ENCODE measurements around the gene ATIC. TPM values are rescaled to one million over a fixed set of nuclear protein-coding genes. Genes with fewer than 3 reads are reported as not detected.

The ATIC gene
- total RNA-seq (2022) (216 and 297 TPM in 2 replicates), Bru-seq, nascent RNA (percentile 88 among the genes with signal in this experiment), BruChase-seq, experiment 1, labeled RNA remaining after a 6-hour chase (percentile 85 among the genes with signal in this experiment), BruChase-seq, experiment 2, labeled RNA remaining after a 2-hour chase (percentile 79 among the genes with signal in this experiment)
- long read RNA-seq, transcript ATIC-205 (15 exons, 2,275 nt) = minor isoform, 25 of 367 reads
- long read RNA-seq, transcript ATIC-201 (16 exons, 2,213 nt) = major isoform, 292 of 367 reads
- long read RNA-seq, transcript ATIC-207 (16 exons, 2,187 nt) = minor isoform, 6 of 367 reads
- long read RNA-seq, partial matches to known transcripts = 22 of 367 reads
- long read RNA-seq, other reads (novel, unspliced or antisense) = 21 of 367 reads

DNA sequence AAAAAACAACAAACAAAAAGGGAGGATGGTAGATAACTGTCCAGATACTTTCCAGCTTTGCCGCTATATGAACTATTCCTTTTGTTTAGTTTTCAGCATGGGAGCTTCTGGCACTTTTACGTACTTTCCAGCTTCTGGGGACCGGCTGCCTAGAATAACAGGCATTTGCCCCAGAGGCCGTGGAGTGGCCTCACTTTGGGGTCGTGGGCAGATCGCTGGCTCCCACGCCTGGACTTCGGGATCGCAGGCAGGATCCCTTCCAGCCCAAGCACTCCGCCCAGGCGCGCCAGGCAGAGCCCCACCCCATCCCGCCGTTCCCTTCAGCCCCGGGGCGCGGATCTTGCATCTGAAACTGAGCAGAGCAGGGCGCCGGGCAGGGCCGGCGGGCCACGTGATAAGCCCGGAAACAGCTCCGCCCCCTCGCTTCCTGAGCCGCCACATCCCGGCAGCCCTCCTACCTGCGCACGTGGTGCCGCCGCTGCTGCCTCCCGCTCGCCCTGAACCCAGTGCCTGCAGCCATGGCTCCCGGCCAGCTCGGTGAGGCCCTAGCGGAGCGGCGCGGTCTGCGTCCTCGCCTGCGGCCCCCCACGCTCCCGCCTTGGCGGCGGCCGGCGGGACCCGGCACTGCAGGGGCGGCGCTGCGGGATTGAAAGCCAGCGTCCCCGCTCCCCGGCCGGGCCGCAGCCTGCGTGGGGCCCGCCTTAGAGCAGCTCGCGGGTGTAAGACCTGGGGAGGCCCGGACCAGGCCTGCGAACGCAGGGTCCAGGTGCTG, at the start of gene ATIC:
Gene ATIC (plus strand): TSS at position 435 of the 772 bp plus-strand sequence. CDS start 84 bp downstream, at position 519.
- Mint-ChIP-seq H3K9me3 (ENCODE audit: unreplicated experiment) (no peaks in the 10 kb centered on the region), H3K27ac (ENCODE audit: low read depth, unreplicated experiment) (peak within 1 kb of the TSS; percentile 88), H3K27me3 (ENCODE audit: insufficient read depth, unreplicated experiment) (no peaks in the 10 kb centered on the region), H3K36me3 (ENCODE audit: insufficient read depth, unreplicated experiment) (peaks cover 25% of the 10 kb centered on the region), H3K4me1 (ENCODE audit: insufficient read depth, unreplicated experiment) (peaks cover 13% of the 10 kb centered on the region), H3K4me3 (ENCODE audit: unreplicated experiment) (peak within 1 kb of the TSS; percentile 83)
- ChIA-PET POLR2A (interaction anchor here (0.5 to 2.3 kb wide), 22 partner anchors 8 to 1167 kb away, joined by 3 to 12 read pairs (median 3); no protein-coding TSS in a partner anchor), CTCF (interaction anchor here (0.6 to 1.2 kb wide), 7 partner anchors 13 to 620 kb away, joined by 3 to 4 read pairs (median 3); no protein-coding TSS in a partner anchor)
- BruUV-seq (replicated peaks) = no TSS peak
- TF ChIP-seq, protein P1, sequence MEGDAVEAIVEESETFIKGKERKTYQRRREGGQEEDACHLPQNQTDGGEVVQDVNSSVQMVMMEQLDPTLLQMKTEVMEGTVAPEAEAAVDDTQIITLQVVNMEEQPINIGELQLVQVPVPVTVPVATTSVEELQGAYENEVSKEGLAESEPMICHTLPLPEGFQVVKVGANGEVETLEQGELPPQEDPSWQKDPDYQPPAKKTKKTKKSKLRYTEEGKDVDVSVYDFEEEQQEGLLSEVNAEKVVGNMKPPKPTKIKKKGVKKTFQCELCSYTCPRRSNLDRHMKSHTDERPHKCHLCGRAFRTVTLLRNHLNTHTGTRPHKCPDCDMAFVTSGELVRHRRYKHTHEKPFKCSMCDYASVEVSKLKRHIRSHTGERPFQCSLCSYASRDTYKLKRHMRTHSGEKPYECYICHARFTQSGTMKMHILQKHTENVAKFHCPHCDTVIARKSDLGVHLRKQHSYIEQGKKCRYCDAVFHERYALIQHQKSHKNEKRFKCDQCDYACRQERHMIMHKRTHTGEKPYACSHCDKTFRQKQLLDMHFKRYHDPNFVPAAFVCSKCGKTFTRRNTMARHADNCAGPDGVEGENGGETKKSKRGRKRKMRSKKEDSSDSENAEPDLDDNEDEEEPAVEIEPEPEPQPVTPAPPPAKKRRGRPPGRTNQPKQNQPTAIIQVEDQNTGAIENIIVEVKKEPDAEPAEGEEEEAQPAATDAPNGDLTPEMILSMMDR (IDR thresholded peaks at IDR 0.05; ENCODE audit: unreplicated experiment) = no peak
- peak; percentile 97 for DNase-seq (ENCODE audit: unreplicated experiment)
- intact Hi-C loops (cut with micrococcal nuclease) = loop anchor here (5.0 kb wide), 2 partner anchors 40 to 350 kb away; no protein-coding TSS in a partner anchor

DNA sequence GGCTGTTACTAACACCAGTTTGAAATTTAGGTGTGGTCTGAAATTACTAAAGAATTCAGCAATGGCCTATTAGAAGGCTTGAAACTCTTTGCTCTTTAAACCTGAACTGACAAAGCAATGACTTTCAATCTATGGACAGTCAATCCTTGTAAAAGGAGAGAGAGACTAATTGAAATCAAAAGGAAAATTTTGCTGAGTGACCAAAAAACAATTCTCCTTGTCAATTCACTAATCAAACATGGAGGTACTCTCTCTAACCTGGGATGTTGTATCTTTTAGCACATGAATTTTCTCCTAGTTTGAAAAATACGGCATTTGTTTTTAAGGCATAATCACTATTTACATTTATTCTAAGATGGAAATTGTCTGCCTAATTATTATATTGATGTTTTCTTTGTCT, 49.6 kb upstream of the ATIC start:
- H3K27ac Mint-ChIP-seq (ENCODE audit: low read depth, unreplicated experiment) = no peak overlapping the region
- H3K27me3 Mint-ChIP-seq (ENCODE audit: insufficient read depth, unreplicated experiment) = no peaks in the 10 kb centered on the region
- TF ChIP-seq, protein P1 (IDR thresholded peaks at IDR 0.05; ENCODE audit: unreplicated experiment) = no peak
- H3K4me1 Mint-ChIP-seq (ENCODE audit: insufficient read depth, unreplicated experiment) = no peaks in the 10 kb centered on the region
- no peak overlapping the region for H3K4me3 Mint-ChIP-seq (ENCODE audit: unreplicated experiment)
- BruUV-seq (replicated peaks) = no TSS peak
- intact Hi-C loops (cut with micrococcal nuclease) = loop anchor here (10.0 kb wide), 1 partner anchor 1458 kb away; no protein-coding TSS in a partner anchor
- no peak for DNase-seq (ENCODE audit: unreplicated experiment)
- CTCF ChIA-PET = interaction anchor here (0.6 kb wide), 1 partner anchor 184 kb away, joined by 3 read pairs; no protein-coding TSS in a partner anchor
- POLR2A ChIA-PET = no interaction called here
- no peaks in the 10 kb centered on the region for H3K9me3 Mint-ChIP-seq (ENCODE audit: unreplicated experiment)
- no peaks in the 10 kb centered on the region for H3K36me3 Mint-ChIP-seq (ENCODE audit: insufficient read depth, unreplicated experiment)

- no peak overlapping the region for H3K4me3 Mint-ChIP-seq (ENCODE audit: unreplicated experiment)
- intact Hi-C loops (cut with micrococcal nuclease) = loop anchor here (10.0 kb wide), 1 partner anchor 1458 kb away; no protein-coding TSS in a partner anchor
- no peak for DNase-seq (ENCODE audit: unreplicated experiment)
- CTCF ChIA-PET = interaction anchor here (0.6 kb wide), 1 partner anchor 183 kb away, joined by 3 read pairs; no protein-coding TSS in a partner anchor
- no peak overlapping the region for H3K27ac Mint-ChIP-seq (ENCODE audit: low read depth, unreplicated experiment)
- POLR2A ChIA-PET = interaction anchor here (0.9 kb wide), 1 partner anchor 658 kb away, joined by 3 read pairs; no protein-coding TSS in a partner anchor
- no TSS peak for BruUV-seq (replicated peaks)
- H3K4me1 Mint-ChIP-seq (ENCODE audit: insufficient read depth, unreplicated experiment) = no peaks in the 10 kb centered on the region
- TF ChIP-seq, protein P1 (IDR thresholded peaks at IDR 0.05; ENCODE audit: unreplicated experiment) = no peak
- no peaks in the 10 kb centered on the region for H3K36me3 Mint-ChIP-seq (ENCODE audit: insufficient read depth, unreplicated experiment)
- H3K9me3 Mint-ChIP-seq (ENCODE audit: unreplicated experiment) = no peaks in the 10 kb centered on the region
- no peaks in the 10 kb centered on the region for H3K27me3 Mint-ChIP-seq (ENCODE audit: insufficient read depth, unreplicated experiment)
These were observed 49.0 kb upstream of the ATIC start for GRCh38 chr2:215262741-215263362.
